ENCODE data around the gene ST6GALNAC3.
"Not testable (repeated sequence)": the region's sequence is repeated elsewhere in the genome, so short reads cannot be mapped to it uniquely, and the experiment has no call there.

ST6GALNAC3 gene

DNA sequence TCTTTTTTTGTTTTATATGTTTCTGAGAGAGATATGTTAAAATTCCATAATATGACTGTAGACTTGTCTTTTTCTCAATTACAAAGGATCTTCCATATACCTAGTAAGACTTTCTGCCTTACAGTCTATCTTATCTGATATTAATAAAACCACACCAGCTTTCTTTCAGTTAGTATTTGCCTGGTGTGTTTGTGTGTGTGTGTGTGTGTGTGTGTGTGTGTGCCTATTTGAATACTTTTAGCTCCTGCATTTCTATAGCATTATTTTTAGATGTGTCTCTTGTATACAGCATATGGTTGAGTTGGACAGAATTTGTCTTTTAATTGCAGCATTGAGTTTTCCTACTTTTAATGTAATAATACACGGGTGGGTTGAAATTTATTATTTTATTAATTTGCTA lies 27.5 kb downstream of the ST6GALNAC3 start:
- Histone ChIP-seq H3K4me1 (ENCODE audit: control insufficient read depth, insufficient read depth, low read length) (no peaks in the 10 kb centered on the region), H3K9me3 (ENCODE audit: control insufficient read depth, low read length) (no peaks in the 10 kb centered on the region), H3K4me3 (ENCODE audit: insufficient read depth, low read depth, low read length) (no peak overlapping the region), H3K27me3 (ENCODE audit: control insufficient read depth, insufficient read depth, low read length, poor library complexity, severe bottlenecking) (no peaks in the 10 kb centered on the region), H3K27ac (ENCODE audit: insufficient read depth, low read depth, low read length, poor library complexity, severe bottlenecking) (no peak overlapping the region), H3K36me3 (ENCODE audit: control insufficient read depth, insufficient read depth, low read length) (no peaks in the 10 kb centered on the region)
- no CpG with 5 or more reads among the region's 1 CpG for WGBS, 2 experiments

- Histone ChIP-seq H3K4me3 (ENCODE audit: insufficient read depth, low read depth, low read length) (no peak overlapping the region), H3K9me3 (ENCODE audit: control insufficient read depth, low read length) (no peaks in the 10 kb centered on the region), H3K36me3 (ENCODE audit: control insufficient read depth, insufficient read depth, low read length) (no peaks in the 10 kb centered on the region), H3K4me1 (ENCODE audit: control insufficient read depth, insufficient read depth, low read length) (no peaks in the 10 kb centered on the region), H3K27ac (ENCODE audit: insufficient read depth, low read depth, low read length, poor library complexity, severe bottlenecking) (no peak overlapping the region), H3K27me3 (ENCODE audit: control insufficient read depth, insufficient read depth, low read length, poor library complexity, severe bottlenecking) (no peaks in the 10 kb centered on the region)
These were observed 28.5 kb downstream of the ST6GALNAC3 start for GRCh38 chr1:76103034-76103433.

DNA sequence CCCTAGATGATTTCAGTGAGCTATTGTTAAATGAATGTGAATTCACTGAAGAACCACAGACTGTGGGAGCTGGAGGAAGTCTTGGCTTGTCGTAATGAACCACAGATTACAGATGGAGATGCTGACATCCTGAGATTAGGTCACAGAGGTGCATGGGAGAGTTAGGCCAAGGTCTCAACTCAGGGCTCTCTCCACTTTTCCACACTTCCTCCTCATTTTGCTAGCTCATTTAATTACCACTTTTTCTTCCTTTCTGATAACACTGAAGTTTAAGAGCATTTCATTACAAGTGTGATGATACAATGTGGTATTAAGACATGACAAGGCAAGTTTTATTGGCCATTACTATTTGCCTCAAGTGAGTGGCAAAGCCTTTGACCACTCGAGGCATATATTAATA lies 30.8 kb downstream of the ST6GALNAC3 start:
- Histone ChIP-seq H3K27ac (ENCODE audit: insufficient read depth, low read depth, low read length, poor library complexity, severe bottlenecking) (no peak overlapping the region), H3K9me3 (ENCODE audit: control insufficient read depth, low read length) (no peaks in the 10 kb centered on the region), H3K4me3 (ENCODE audit: insufficient read depth, low read depth, low read length) (no peak overlapping the region), H3K36me3 (ENCODE audit: control insufficient read depth, insufficient read depth, low read length) (no peaks in the 10 kb centered on the region), H3K4me1 (ENCODE audit: control insufficient read depth, insufficient read depth, low read length) (no peaks in the 10 kb centered on the region), H3K27me3 (ENCODE audit: control insufficient read depth, insufficient read depth, low read length, poor library complexity, severe bottlenecking) (no peaks in the 10 kb centered on the region)
- WGBS, 2 experiments: 88 to 92% methylated on average over 2 of the region's 2 CpGs

- no peaks in the 10 kb centered on the region for H3K9me3 ChIP-seq (ENCODE audit: control insufficient read depth, low read length)
- no peaks in the 10 kb centered on the region for H3K27me3 ChIP-seq (ENCODE audit: control insufficient read depth, insufficient read depth, low read length, poor library complexity, severe bottlenecking)
- no peak overlapping the region for H3K4me3 ChIP-seq (ENCODE audit: insufficient read depth, low read depth, low read length)
- H3K4me1 ChIP-seq (ENCODE audit: control insufficient read depth, insufficient read depth, low read length): no peaks in the 10 kb centered on the region
- H3K27ac ChIP-seq (ENCODE audit: insufficient read depth, low read depth, low read length, poor library complexity, severe bottlenecking): no peak overlapping the region
- H3K36me3 ChIP-seq (ENCODE audit: control insufficient read depth, insufficient read depth, low read length): no peaks in the 10 kb centered on the region
- WGBS, 2 experiments: 90 to 93% methylated on average over 1 of the region's 1 CpG
These were observed 31.7 kb downstream of the ST6GALNAC3 start for GRCh38 chr1:76106251-76106650.

GRCh38 chr1:76106719-76107235 lies 32.2 kb downstream of the ST6GALNAC3 start:
- Histone ChIP-seq H3K27me3 (ENCODE audit: control insufficient read depth, insufficient read depth, low read length, poor library complexity, severe bottlenecking) (no peaks in the 10 kb centered on the region), H3K4me1 (ENCODE audit: control insufficient read depth, insufficient read depth, low read length) (no peaks in the 10 kb centered on the region), H3K4me3 (ENCODE audit: insufficient read depth, low read depth, low read length) (no peak overlapping the region), H3K36me3 (ENCODE audit: control insufficient read depth, insufficient read depth, low read length) (no peaks in the 10 kb centered on the region), H3K9me3 (ENCODE audit: control insufficient read depth, low read length) (no peaks in the 10 kb centered on the region), H3K27ac (ENCODE audit: insufficient read depth, low read depth, low read length, poor library complexity, severe bottlenecking) (no peak overlapping the region)
- 94 to 100% methylated on average over 1 of the region's 1 CpG for WGBS, 2 experiments

DNA sequence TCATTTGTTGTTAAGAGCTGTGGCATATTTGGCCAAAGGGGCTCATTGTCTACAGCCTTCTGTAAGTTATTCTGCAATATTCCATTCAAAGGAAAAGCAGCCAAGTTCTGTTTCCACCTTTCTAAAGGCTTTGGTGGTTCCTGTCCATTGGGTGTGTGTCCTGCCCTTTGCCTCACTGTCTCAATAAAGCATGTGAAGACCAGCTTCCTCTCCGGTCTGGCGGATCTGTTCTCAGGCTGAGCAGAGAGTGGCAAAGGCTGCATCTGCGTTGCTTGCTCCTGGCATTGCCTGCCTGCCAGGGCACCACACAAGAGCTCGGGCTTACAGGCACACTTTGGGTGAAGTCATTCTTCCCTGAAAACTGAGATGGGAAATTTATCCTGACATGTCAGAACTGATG lies 34.9 kb downstream of the ST6GALNAC3 start:
- Histone ChIP-seq H3K36me3 (ENCODE audit: control insufficient read depth, insufficient read depth, low read length) (no peaks in the 10 kb centered on the region), H3K9me3 (ENCODE audit: control insufficient read depth, low read length) (no peaks in the 10 kb centered on the region), H3K4me1 (ENCODE audit: control insufficient read depth, insufficient read depth, low read length) (no peaks in the 10 kb centered on the region), H3K27me3 (ENCODE audit: control insufficient read depth, insufficient read depth, low read length, poor library complexity, severe bottlenecking) (no peaks in the 10 kb centered on the region), H3K27ac (ENCODE audit: insufficient read depth, low read depth, low read length, poor library complexity, severe bottlenecking) (no peak overlapping the region), H3K4me3 (ENCODE audit: insufficient read depth, low read depth, low read length) (no peak overlapping the region)
- WGBS, 2 experiments: 94% methylated on average over 4 of the region's 4 CpGs

- no peak overlapping the region for H3K27ac ChIP-seq (ENCODE audit: insufficient read depth, low read depth, low read length, poor library complexity, severe bottlenecking)
- WGBS, 2 experiments: 63 to 71% methylated on average over 2 of the region's 2 CpGs
- H3K27me3 ChIP-seq (ENCODE audit: control insufficient read depth, insufficient read depth, low read length, poor library complexity, severe bottlenecking): no peaks in the 10 kb centered on the region
- H3K4me3 ChIP-seq (ENCODE audit: insufficient read depth, low read depth, low read length): no peak overlapping the region
- no peaks in the 10 kb centered on the region for H3K36me3 ChIP-seq (ENCODE audit: control insufficient read depth, insufficient read depth, low read length)
- H3K4me1 ChIP-seq (ENCODE audit: control insufficient read depth, insufficient read depth, low read length): no peaks in the 10 kb centered on the region
- no peaks in the 10 kb centered on the region for H3K9me3 ChIP-seq (ENCODE audit: control insufficient read depth, low read length)
These were observed 35.5 kb downstream of the ST6GALNAC3 start for GRCh38 chr1:76109901-76110560.

DNA sequence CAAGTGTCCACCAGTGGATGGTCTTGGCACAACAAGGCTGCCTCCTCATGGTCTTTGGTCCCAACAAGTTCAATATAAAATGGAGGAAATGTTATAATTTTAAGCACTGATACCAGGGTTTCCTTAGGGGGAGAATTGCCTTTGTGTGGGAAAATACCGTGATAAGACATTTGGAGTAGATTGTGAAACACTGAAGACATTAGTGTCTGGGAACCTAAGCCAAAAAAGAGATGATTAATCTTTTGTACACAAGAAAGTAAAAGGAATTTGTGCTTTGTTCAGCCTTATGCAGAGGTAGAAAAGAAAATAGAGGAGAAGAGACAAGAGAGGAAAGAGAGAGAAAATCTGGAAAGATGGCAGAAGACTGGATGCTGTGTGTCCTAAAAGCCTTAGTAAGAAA lies 36.1 kb downstream of the ST6GALNAC3 start:
- Histone ChIP-seq H3K27me3 (ENCODE audit: control insufficient read depth, insufficient read depth, low read length, poor library complexity, severe bottlenecking) (no peaks in the 10 kb centered on the region), H3K36me3 (ENCODE audit: control insufficient read depth, insufficient read depth, low read length) (no peaks in the 10 kb centered on the region), H3K4me1 (ENCODE audit: control insufficient read depth, insufficient read depth, low read length) (no peaks in the 10 kb centered on the region), H3K4me3 (ENCODE audit: insufficient read depth, low read depth, low read length) (no peak overlapping the region), H3K27ac (ENCODE audit: insufficient read depth, low read depth, low read length, poor library complexity, severe bottlenecking) (no peak overlapping the region), H3K9me3 (ENCODE audit: control insufficient read depth, low read length) (no peaks in the 10 kb centered on the region)
- 94 to 95% methylated on average over 1 of the region's 1 CpG for whole genome bisulfite sequencing, 2 experiments

- not testable (repeated sequence) for H3K4me1 ChIP-seq (ENCODE audit: control insufficient read depth, insufficient read depth, low read length); H3K36me3 ChIP-seq (ENCODE audit: control insufficient read depth, insufficient read depth, low read length); H3K27ac ChIP-seq (ENCODE audit: insufficient read depth, low read depth, low read length, poor library complexity, severe bottlenecking); H3K27me3 ChIP-seq (ENCODE audit: control insufficient read depth, insufficient read depth, low read length, poor library complexity, severe bottlenecking); H3K4me3 ChIP-seq (ENCODE audit: insufficient read depth, low read depth, low read length); H3K9me3 ChIP-seq (ENCODE audit: control insufficient read depth, low read length)
- WGBS, 2 experiments: 91 to 95% methylated on average over 35 of the region's 35 CpGs
These were observed 37.8 kb downstream of the ST6GALNAC3 start for GRCh38 chr1:76112321-76112720.

GRCh38 chr1:76113446-76113845 lies 38.9 kb downstream of the ST6GALNAC3 start:
- no peaks in the 10 kb centered on the region for H3K9me3 ChIP-seq (ENCODE audit: control insufficient read depth, low read length)

DNA sequence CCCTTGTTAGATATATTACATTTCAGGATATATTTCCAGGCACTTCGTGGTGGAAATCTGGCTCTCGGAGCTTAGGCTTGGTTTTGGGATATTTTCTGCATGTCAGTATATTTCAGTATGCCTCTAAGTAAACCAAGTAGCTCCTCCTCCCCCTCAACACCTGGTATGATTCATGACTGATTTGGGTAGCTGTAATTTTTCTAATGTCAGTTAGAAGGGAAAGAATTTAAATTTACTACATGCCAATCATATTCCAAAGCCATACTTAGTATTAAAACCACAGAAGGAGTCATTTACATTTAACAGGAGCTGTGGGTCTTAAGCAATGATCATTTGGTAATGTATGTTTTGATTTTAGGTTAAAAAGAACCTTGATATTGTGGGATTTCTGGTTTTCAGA lies 40.6 kb downstream of the ST6GALNAC3 start:
- no peak overlapping the region for H3K27ac ChIP-seq (ENCODE audit: insufficient read depth, low read depth, low read length, poor library complexity, severe bottlenecking)
- 96 to 100% methylated on average over 2 of the region's 2 CpGs for WGBS, 2 experiments

More at GRCh38 chr1:76113446-76113845, 38.9 kb downstream of the ST6GALNAC3 start:
- Histone ChIP-seq H3K27me3 (ENCODE audit: control insufficient read depth, insufficient read depth, low read length, poor library complexity, severe bottlenecking) (no peaks in the 10 kb centered on the region), H3K36me3 (ENCODE audit: control insufficient read depth, insufficient read depth, low read length) (no peaks in the 10 kb centered on the region), H3K27ac (ENCODE audit: insufficient read depth, low read depth, low read length, poor library complexity, severe bottlenecking) (no peak overlapping the region), H3K4me1 (ENCODE audit: control insufficient read depth, insufficient read depth, low read length) (no peaks in the 10 kb centered on the region), H3K4me3 (ENCODE audit: insufficient read depth, low read depth, low read length) (no peak overlapping the region)

More for the DNA sequence above, 40.6 kb downstream of the ST6GALNAC3 start:
- Histone ChIP-seq H3K9me3 (ENCODE audit: control insufficient read depth, low read length) (no peaks in the 10 kb centered on the region), H3K4me3 (ENCODE audit: insufficient read depth, low read depth, low read length) (no peak overlapping the region), H3K4me1 (ENCODE audit: control insufficient read depth, insufficient read depth, low read length) (no peaks in the 10 kb centered on the region), H3K36me3 (ENCODE audit: control insufficient read depth, insufficient read depth, low read length) (no peaks in the 10 kb centered on the region), H3K27me3 (ENCODE audit: control insufficient read depth, insufficient read depth, low read length, poor library complexity, severe bottlenecking) (no peaks in the 10 kb centered on the region)

Measured in ectodermal cell (in vitro differentiated cells).